HG03045 (cell line): ENCODE measurements around the gene ERVH48-1.
"Not testable (repeated sequence)": the region's sequence is repeated elsewhere in the genome, so short reads cannot be mapped to it uniquely, and the experiment has no call there.

Experiments used
- ATAC-seq: cut with Tn5 transposase; IDR thresholded peaks from one replicate; pipeline ENCODE4 v1.9.1; 2021; ENCODE audit warnings: mild to moderate bottlenecking, moderate library complexity; ENCODE audit not compliant: unreplicated experiment

The ERVH48-1 gene

GRCh38 chr21:42939582-42940413, 14.4 kb upstream of the ERVH48-1 start:
- ATAC-seq = no peak

- ATAC-seq = not testable (repeated sequence)
These were observed 13.2 kb upstream of the ERVH48-1 start for GRCh38 chr21:42938606-42938995.

GRCh38 chr21:42937960-42938605, 12.7 kb upstream of the ERVH48-1 start:
- ATAC-seq = no peak

GRCh38 chr21:42937034-42937940, 11.9 kb upstream of the ERVH48-1 start:
- ATAC-seq = not testable (repeated sequence)

GRCh38 chr21:42936360-42936759, 10.9 kb upstream of the ERVH48-1 start:
- not testable (repeated sequence) for ATAC-seq

- ATAC-seq = not testable (repeated sequence)
These were observed 8.5 kb upstream of the ERVH48-1 start for GRCh38 chr21:42933973-42934372.

- ATAC-seq = not testable (repeated sequence)
These were observed 7.9 kb upstream of the ERVH48-1 start for GRCh38 chr21:42933137-42933970.

- ATAC-seq = not testable (repeated sequence)
These were observed 7.1 kb upstream of the ERVH48-1 start for GRCh38 chr21:42932378-42933136.

GRCh38 chr21:42931560-42932235, 6.3 kb upstream of the ERVH48-1 start:
- no peak for ATAC-seq

- no peak for ATAC-seq
These were observed 4.5 kb upstream of the ERVH48-1 start for GRCh38 chr21:42929969-42930368.

- ATAC-seq = not testable (repeated sequence)
These were observed 2.2 kb upstream of the ERVH48-1 start for GRCh38 chr21:42927474-42928200.

GRCh38 chr21:42924433-42924751, 1.0 kb downstream of the ERVH48-1 start:
- ATAC-seq = no peak

GRCh38 chr21:42923553-42924432, 1.6 kb downstream of the ERVH48-1 start:
- ATAC-seq = no peak

- ATAC-seq = no peak
These were observed 2.5 kb downstream of the ERVH48-1 start for GRCh38 chr21:42922918-42923317.

GRCh38 chr21:42921927-42922326, 3.5 kb downstream of the ERVH48-1 start:
- no peak for ATAC-seq

- ATAC-seq = no peak
These were observed 7.1 kb downstream of the ERVH48-1 start for GRCh38 chr21:42918291-42918690.

GRCh38 chr21:42913476-42913875, 12.0 kb downstream of the ERVH48-1 start:
- ATAC-seq = no peak
